Measurements from ENCODE around the gene MEGF8.

MEGF8 gene

DNA sequence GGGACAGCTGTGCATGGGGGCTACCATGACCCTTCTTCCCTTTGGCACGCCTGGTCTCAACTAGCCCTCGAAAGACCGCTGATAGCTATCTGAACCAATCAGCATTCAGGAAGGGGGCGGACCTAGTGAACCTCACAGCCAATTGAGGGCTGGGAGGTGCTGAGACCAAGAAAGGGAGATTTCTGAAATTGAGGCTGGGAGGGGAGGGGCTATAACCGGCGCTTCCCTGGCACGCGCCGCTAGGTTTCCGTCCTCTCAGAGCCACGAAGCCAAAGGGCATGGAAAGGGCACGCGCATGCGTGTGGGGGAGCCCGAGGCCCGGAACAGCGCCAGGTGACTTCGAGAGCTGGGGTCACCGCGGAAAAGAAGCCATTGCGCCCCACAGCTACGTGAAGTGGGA, 18.8 kb upstream of the MEGF8 start:
- no peak for DNase-seq (ENCODE audit: low read depth in 4 of 4, low spot score in 1 of 4)

GRCh38 chr19:42309686-42310085, 15.7 kb upstream of the MEGF8 start:
- DNase-seq (ENCODE audit: low read depth in 4 of 4, low spot score in 1 of 4): no peak

DNA sequence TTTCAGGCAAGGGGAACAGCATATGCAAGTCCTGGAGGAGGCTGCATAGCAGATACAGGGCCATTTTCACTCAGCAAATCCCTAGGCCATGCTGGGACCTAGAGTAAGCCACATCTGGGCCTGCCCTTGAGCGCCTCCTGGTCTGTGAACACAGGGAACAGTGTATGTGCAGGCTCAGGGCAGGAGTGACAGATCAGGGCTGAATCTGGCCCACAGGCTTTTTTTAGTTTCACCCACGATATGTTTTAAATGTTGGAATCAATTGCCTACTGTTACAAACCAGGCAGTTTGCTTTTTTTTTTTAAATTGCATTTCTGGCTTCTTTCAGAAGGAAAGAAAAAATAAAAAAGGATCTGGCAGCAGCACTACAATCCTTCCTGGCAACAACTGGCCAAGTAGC, 13.8 kb upstream of the MEGF8 start:
- no peak for DNase-seq (ENCODE audit: low read depth in 4 of 4, low spot score in 1 of 4)

DNA sequence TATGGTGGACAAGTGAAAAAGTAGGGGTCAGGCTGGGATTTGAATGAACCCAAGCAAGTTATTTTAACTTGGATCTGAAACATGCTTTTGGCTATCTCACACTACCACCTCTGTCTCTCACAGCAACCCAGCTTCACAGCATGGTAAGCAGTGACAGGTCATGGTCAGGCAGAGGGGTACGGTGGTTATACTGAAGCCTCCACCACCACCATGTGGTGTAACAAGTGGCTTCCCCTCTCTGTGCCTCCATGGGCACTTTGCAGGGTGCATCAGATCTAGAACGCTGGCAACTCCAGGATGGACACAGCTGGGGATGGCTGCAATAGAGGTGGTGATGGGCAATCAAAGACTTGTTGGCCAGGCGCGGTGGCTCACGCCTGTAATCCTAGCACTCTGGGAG, 13.1 kb upstream of the MEGF8 start:
- no peak for DNase-seq (ENCODE audit: low read depth in 4 of 4, low spot score in 1 of 4)

GRCh38 chr19:42313096-42313839, 12.2 kb upstream of the MEGF8 start, which contains the start of gene TMEM145:
TMEM145 (plus strand) TSS chr19:42313309; CDS start chr19:42313377, 68 bp downstream.
- DNase-seq (ENCODE audit: low read depth in 4 of 4, low spot score in 1 of 4): peak in 1 of 4 experiments; percentile 31

DNA sequence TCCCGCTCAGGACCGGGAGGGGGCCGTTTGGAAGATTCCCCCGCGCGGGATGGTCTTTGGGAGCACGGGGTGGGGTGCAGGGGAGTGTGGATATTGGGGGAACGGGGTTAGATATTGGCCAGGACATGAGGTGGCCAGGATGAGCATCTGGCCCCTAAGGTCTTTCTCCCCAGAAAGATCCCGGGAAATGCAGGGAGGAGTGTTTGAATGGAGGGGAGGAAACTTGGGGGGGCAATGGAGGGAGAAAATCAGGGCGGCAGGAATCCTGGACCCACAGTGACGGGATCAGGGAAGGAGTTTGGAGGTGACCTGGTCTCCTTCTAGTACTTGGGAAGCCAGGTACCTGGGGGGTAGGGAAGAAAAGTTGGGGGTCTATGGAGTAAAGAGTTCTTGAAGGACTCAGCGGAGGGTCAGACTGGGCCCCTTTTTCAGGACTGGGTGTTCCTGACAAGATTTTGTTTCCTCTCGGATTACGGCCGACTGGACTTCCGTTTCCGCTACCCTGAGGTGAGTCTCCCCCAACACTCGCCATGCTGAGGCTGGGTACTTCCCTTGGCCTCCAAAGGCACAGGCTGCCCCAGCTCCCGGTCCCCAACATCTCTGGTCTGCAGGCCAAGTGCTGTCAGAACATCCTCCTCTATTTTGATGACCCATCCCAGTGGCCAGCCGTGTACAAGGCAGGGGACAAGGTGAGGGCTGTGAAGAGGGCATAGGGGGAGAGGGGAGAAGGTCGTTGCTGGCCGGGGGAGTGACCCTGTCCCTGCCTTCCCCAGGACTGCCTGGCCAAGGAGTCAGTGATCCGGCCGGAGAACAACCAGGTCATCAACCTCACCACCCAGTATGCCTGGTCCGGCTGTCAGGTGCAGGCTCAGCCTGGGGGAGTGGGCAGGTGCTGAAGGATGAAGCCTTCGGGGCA, 11.3 kb upstream of the MEGF8 start:
- no peak for DNase-seq (ENCODE audit: low read depth in 4 of 4, low spot score in 1 of 4)

DNA sequence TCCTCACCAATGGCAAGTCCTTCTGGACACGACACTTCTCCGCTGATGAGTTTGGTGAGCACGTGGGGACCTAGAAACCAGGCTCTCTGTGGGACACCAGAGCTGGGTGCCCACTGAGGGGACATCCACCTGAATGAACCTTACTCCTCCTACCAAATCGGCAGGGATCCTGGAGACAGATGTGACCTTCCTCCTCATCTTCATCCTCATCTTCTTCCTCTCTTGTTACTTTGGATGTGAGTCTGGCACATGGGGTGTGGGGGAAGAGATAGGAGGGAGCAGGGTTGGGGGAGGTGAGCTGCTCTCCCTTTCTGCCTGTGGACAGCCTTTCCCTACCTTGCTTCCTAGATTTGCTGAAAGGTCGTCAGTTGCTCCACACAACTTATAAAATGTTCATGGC, 10.4 kb upstream of the MEGF8 start:
- DNase-seq (ENCODE audit: low read depth in 4 of 4, low spot score in 1 of 4): no peak

GRCh38 chr19:42316223-42317211, 8.9 kb upstream of the MEGF8 start:
- DNase-seq (ENCODE audit: low read depth in 4 of 4, low spot score in 1 of 4): no peak

- DNase-seq (ENCODE audit: low read depth in 4 of 4, low spot score in 1 of 4): no peak
Observed at GRCh38 chr19:42317535-42317934, 7.9 kb upstream of the MEGF8 start.

DNA sequence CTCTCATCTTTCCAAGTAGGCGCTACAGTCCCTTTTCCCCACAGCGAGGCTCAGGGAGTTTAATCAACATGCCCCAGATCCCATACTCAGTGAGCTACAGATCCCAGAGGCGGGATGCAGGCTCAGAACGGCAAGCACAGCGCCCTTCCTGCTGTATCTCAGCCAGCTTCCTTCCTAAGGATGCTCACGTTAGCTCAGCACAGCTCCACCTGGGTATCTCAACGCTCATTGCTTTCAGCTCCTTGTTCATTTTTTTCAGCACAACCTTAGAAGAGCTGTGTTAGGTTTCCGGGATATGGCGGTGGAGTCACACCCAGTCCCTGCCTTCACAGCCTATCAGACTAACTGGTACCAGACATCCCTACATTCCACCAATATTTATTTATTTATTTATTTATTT, 3.1 kb upstream of the MEGF8 start:
- no peak for DNase-seq (ENCODE audit: low read depth in 4 of 4, low spot score in 1 of 4)

DNA sequence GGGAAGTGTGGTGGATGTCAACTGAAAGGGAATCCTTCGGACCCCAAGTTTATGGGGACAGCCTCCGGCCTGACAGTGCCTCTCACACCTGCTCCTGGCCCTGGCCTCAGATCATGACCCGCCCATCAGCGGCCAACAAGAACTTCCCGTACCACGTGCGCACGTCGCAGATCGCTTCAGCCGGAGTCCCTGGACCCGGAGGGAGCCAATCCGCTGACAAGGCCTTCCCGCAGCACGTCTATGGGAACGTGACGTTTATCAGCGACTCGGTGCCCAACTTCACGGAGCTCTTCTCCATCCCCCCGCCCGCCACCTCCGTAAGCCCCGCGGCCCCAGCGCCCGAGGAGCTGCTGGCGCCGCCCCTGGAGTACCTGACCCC, 2.0 kb upstream of the MEGF8 start:
- DNase-seq (ENCODE audit: low read depth in 4 of 4, low spot score in 1 of 4): no peak

DNA sequence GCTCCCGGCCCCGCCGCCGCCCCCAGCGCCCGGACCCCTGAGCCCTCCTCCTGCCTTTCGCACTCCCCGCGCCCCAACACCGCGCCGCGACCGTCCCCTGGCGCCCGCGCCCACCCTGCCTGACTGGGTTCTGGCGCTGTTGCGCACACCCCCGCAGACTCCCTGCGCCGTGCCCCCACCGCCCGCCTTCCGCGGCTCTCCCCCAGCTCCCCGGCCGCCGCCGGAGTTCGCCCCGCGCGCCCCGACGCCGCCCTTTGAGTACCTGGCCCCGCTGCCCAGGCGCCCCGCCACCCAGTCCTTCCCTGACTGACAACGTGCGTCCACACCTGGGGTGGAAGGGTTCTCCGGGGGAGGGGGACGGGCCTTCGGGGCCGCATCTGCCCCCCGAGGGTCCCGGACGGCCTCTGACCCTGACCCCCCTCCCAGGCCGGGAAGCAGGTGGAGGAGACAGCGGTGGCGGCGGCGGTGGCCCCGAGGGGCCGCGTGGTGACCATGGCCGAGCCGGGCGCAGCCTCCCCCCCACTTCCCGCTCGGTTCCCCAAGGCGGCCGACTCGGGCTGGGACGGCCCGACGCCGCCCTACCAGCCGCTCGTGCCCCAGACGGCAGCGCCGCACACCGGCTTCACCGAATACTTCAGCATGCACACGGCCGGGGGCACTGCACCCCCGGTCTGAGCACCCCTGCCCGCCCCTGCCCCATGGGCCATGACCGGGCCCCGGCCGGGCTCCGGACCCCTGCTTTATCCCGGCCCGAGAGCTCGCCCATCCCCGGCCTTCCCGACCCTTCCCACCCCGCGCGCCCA, 1.4 kb upstream of the MEGF8 start:
- no peak for DNase-seq (ENCODE audit: low read depth in 4 of 4, low spot score in 1 of 4)

- no peak for DNase-seq (ENCODE audit: low read depth in 4 of 4, low spot score in 1 of 4)
Observed at GRCh38 chr19:42324655-42325307, 654 bp upstream of the MEGF8 start.

- DNase-seq (ENCODE audit: low read depth in 4 of 4, low spot score in 1 of 4): no peak
Observed at GRCh38 chr19:42325896-42326771, 699 bp downstream of the MEGF8 start.

DNA sequence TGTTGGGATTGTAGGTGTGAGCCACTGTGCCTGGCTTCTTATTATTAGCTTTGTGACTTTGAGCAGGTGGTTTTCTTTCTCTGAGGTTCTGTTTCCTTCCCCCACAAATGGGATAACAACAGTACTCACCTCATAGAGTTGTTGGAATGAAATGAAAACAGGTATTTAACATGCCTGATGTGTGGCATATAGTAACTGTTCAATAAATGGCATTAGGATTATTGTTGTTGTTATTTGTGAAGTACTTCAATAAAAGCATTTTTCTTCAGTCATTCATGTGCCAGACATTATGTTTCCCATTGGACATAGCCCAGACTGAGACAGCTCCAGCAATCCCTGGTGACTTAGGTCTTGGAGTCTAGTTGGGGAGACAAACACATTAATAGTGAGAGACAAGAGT, 1.5 kb downstream of the MEGF8 start:
- no peak for DNase-seq (ENCODE audit: low read depth in 4 of 4, low spot score in 1 of 4)

- no peak for DNase-seq (ENCODE audit: low read depth in 4 of 4, low spot score in 1 of 4)
Observed at GRCh38 chr19:42327381-42327780, 1.9 kb downstream of the MEGF8 start.

DNA sequence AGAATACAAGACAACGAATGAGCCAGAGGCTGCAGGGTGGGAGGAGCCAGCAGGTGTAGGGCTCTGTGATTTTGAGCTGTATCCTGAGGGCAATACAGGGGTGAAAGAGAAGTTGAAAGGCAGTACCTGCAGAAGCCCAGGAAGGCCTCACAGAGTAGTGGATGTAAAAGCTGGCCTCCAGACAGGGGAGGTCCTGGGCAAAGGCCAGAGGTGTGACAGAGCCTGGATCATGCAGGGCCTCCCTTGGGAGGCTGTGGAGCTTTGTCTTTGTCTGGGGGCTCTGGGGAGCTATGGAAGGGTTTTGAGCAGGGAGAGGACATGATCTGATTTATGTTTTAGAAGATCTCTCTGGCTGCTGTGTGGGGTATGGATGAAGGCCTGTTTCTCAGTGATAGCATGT, 2.7 kb downstream of the MEGF8 start:
- no peak for DNase-seq (ENCODE audit: low read depth in 4 of 4, low spot score in 1 of 4)

DNA sequence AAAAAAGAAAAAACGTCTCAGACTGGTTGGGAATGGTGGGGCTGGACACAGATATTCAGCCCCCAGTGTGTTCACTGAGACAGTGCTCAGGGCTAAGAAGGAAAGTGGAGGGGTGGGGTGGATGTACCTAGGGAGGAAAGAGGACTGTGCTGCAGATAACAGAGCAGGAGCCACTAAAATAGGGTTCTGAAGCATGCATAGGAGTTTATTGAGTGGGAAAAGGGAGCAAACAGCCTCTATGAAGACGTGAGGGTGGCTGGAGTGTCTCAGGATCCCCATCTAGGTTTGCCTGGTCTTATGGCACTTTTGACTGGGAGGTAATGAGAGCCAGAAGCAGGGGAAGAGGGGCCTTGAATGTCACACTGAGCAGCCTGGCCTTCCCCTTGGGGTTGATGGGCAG, 3.4 kb downstream of the MEGF8 start:
- DNase-seq (ENCODE audit: low read depth in 4 of 4, low spot score in 1 of 4): no peak

DNA sequence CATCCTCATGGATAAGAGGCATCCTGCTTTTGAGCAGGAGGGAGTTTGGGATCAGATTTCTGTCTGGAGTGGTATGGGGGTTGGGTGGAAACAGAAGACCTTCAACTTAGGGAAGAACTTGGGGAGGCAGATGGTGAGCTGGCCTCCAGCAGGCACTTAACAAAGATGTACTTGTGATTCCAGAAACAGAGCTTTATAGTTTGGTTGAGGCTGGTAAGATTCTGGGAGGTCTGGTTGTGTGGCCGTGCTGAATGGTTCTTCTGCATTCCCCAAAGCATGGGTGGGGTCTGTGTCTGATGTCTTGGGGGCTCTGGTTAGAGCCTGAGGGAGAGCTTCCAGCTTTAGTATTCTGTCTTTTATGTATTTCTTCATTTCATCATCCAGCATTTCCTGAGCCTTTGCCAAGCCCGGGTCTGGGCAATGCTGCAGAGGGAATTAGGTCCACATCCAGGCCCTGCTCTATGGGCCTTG, 4.8 kb downstream of the MEGF8 start:
- no peak for DNase-seq (ENCODE audit: low read depth in 4 of 4, low spot score in 1 of 4)

Data from stimulated activated CD4-positive, alpha-beta T cell treated with anti-CD3 and anti-CD28 coated beads, Interleukin-1b, Interleukin-23, amount 100 ng/mL, for 24 hours (primary cell).